Lower leg skin (tissue), 3 donors: ENCODE data around the gene DNAJC2.

Experiments
- POLR2A ChIP-seq, 2 donors: fragments of 450-650 bp; IDR thresholded peaks; one replicate each; pipeline ENCODE4 v1.6.1; 2016 to 2017; ENCODE audit warnings: antibody characterized with exemption in 2 of 2, mild to moderate bottlenecking in 1 of 2, moderate library complexity in 1 of 2
- TF ChIP-seq, protein P1 (sequence below), 3 donors: fragments of 450-650 bp; IDR thresholded peaks; one replicate each; pipeline ENCODE4 v1.5.1; 2016; ENCODE audit warnings: antibody characterized with exemption in 3 of 3, mild to moderate bottlenecking in 3 of 3, moderate library complexity in 2 of 3

DNA sequence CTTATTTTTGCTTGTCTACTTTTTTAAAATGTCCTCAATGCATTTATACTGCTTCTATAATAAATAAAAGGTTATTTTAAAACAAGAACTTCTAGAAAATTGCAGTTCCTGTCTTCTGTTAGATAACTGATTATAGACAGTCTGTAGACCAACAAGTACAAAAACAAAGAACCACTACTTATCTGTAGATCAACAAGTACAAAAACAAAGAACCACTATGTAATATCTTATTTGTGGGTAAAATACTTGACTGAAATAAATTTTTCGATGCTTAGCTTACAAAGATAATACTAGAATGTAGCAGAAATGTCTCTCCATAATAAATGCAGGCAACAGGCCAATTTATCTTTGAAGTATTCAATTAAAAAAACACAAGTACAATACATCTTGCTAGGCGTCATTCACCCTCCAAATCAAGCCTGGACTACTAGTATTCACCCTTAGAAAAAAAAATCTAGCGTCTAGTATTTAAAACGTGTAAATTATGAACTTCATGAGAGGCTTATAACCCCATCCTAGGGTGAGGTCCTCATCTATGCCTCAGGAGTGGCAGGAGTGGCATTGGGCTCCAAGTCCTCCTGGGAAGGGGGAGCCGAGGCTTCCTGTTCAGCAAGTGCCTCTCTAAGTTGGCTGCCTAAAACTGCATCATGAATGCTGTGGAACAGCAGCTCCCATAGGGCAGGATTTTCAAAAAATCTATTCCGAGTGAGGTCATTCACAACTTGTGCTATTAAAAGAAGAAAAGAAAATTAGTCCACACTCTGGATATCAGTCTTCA lies 29.5 kb upstream of the DNAJC2 start:
- TF ChIP-seq, protein P1, sequence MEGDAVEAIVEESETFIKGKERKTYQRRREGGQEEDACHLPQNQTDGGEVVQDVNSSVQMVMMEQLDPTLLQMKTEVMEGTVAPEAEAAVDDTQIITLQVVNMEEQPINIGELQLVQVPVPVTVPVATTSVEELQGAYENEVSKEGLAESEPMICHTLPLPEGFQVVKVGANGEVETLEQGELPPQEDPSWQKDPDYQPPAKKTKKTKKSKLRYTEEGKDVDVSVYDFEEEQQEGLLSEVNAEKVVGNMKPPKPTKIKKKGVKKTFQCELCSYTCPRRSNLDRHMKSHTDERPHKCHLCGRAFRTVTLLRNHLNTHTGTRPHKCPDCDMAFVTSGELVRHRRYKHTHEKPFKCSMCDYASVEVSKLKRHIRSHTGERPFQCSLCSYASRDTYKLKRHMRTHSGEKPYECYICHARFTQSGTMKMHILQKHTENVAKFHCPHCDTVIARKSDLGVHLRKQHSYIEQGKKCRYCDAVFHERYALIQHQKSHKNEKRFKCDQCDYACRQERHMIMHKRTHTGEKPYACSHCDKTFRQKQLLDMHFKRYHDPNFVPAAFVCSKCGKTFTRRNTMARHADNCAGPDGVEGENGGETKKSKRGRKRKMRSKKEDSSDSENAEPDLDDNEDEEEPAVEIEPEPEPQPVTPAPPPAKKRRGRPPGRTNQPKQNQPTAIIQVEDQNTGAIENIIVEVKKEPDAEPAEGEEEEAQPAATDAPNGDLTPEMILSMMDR (IDR thresholded peaks at IDR 0.05): no peak
- no peak for TF ChIP-seq POLR2A (IDR thresholded peaks at IDR 0.05)
